ENCODE measurements around the gene CACNA1E.
"Not testable (repeated sequence)": the region's sequence is repeated elsewhere in the genome, so short reads cannot be mapped to it uniquely, and the experiment has no call there.

DNA sequence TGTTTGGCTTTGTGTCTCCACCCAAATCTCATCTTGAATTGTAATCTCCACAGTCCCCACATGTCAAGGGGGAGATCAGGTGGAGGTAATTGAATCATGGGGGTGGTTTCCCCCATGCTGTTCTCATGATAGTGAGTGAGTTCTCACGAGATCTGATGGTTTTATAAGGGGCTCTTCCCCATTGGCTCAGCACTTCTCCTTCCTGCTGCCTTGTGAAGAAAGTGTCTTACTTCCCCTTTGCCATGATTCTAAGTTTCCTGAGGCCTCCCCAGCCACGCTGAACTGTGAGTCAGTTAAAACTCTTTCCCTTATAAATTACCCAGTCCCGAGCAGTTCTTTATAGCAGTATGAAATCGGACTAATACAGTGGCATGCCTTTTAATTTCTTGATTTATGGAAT is 59.1 kb downstream of the CACNA1E start:
- TF ChIP-seq, protein P1, sequence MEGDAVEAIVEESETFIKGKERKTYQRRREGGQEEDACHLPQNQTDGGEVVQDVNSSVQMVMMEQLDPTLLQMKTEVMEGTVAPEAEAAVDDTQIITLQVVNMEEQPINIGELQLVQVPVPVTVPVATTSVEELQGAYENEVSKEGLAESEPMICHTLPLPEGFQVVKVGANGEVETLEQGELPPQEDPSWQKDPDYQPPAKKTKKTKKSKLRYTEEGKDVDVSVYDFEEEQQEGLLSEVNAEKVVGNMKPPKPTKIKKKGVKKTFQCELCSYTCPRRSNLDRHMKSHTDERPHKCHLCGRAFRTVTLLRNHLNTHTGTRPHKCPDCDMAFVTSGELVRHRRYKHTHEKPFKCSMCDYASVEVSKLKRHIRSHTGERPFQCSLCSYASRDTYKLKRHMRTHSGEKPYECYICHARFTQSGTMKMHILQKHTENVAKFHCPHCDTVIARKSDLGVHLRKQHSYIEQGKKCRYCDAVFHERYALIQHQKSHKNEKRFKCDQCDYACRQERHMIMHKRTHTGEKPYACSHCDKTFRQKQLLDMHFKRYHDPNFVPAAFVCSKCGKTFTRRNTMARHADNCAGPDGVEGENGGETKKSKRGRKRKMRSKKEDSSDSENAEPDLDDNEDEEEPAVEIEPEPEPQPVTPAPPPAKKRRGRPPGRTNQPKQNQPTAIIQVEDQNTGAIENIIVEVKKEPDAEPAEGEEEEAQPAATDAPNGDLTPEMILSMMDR (conservative IDR thresholded peaks at IDR 0.05; ENCODE audit: low read depth in 2 of 2): not testable (repeated sequence)
- not testable (repeated sequence) for TF ChIP-seq EZH2 (IDR thresholded peaks at IDR 0.05; ENCODE audit: low read depth, unreplicated experiment); POLR2AphosphoS5 (IDR thresholded peaks at IDR 0.05; ENCODE audit: low read depth); CREB1 (CRISPR knock-in tag; IDR thresholded peaks at IDR 0.05; ENCODE audit: low read depth); ZNF114 (CRISPR knock-in tag; IDR thresholded peaks at IDR 0.05); JUNB (IDR thresholded peaks at IDR 0.05; ENCODE audit: unreplicated experiment); EZH2phosphoT487 (IDR thresholded peaks at IDR 0.05; ENCODE audit: unreplicated experiment); NANOG (IDR thresholded peaks at IDR 0.05; ENCODE audit: borderline replicate concordance); ZNF331 (CRISPR knock-in tag; IDR thresholded peaks at IDR 0.05; ENCODE audit: low read depth)
- TF ChIP-seq, protein P2, sequence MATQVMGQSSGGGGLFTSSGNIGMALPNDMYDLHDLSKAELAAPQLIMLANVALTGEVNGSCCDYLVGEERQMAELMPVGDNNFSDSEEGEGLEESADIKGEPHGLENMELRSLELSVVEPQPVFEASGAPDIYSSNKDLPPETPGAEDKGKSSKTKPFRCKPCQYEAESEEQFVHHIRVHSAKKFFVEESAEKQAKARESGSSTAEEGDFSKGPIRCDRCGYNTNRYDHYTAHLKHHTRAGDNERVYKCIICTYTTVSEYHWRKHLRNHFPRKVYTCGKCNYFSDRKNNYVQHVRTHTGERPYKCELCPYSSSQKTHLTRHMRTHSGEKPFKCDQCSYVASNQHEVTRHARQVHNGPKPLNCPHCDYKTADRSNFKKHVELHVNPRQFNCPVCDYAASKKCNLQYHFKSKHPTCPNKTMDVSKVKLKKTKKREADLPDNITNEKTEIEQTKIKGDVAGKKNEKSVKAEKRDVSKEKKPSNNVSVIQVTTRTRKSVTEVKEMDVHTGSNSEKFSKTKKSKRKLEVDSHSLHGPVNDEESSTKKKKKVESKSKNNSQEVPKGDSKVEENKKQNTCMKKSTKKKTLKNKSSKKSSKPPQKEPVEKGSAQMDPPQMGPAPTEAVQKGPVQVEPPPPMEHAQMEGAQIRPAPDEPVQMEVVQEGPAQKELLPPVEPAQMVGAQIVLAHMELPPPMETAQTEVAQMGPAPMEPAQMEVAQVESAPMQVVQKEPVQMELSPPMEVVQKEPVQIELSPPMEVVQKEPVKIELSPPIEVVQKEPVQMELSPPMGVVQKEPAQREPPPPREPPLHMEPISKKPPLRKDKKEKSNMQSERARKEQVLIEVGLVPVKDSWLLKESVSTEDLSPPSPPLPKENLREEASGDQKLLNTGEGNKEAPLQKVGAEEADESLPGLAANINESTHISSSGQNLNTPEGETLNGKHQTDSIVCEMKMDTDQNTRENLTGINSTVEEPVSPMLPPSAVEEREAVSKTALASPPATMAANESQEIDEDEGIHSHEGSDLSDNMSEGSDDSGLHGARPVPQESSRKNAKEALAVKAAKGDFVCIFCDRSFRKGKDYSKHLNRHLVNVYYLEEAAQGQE (IDR thresholded peaks at IDR 0.05; ENCODE audit: unreplicated experiment): not testable (repeated sequence)
- TF ChIP-seq, protein P3, sequence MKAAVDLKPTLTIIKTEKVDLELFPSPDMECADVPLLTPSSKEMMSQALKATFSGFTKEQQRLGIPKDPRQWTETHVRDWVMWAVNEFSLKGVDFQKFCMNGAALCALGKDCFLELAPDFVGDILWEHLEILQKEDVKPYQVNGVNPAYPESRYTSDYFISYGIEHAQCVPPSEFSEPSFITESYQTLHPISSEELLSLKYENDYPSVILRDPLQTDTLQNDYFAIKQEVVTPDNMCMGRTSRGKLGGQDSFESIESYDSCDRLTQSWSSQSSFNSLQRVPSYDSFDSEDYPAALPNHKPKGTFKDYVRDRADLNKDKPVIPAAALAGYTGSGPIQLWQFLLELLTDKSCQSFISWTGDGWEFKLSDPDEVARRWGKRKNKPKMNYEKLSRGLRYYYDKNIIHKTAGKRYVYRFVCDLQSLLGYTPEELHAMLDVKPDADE (IDR thresholded peaks at IDR 0.05): not testable (repeated sequence)
- TF ChIP-seq, protein P4, sequence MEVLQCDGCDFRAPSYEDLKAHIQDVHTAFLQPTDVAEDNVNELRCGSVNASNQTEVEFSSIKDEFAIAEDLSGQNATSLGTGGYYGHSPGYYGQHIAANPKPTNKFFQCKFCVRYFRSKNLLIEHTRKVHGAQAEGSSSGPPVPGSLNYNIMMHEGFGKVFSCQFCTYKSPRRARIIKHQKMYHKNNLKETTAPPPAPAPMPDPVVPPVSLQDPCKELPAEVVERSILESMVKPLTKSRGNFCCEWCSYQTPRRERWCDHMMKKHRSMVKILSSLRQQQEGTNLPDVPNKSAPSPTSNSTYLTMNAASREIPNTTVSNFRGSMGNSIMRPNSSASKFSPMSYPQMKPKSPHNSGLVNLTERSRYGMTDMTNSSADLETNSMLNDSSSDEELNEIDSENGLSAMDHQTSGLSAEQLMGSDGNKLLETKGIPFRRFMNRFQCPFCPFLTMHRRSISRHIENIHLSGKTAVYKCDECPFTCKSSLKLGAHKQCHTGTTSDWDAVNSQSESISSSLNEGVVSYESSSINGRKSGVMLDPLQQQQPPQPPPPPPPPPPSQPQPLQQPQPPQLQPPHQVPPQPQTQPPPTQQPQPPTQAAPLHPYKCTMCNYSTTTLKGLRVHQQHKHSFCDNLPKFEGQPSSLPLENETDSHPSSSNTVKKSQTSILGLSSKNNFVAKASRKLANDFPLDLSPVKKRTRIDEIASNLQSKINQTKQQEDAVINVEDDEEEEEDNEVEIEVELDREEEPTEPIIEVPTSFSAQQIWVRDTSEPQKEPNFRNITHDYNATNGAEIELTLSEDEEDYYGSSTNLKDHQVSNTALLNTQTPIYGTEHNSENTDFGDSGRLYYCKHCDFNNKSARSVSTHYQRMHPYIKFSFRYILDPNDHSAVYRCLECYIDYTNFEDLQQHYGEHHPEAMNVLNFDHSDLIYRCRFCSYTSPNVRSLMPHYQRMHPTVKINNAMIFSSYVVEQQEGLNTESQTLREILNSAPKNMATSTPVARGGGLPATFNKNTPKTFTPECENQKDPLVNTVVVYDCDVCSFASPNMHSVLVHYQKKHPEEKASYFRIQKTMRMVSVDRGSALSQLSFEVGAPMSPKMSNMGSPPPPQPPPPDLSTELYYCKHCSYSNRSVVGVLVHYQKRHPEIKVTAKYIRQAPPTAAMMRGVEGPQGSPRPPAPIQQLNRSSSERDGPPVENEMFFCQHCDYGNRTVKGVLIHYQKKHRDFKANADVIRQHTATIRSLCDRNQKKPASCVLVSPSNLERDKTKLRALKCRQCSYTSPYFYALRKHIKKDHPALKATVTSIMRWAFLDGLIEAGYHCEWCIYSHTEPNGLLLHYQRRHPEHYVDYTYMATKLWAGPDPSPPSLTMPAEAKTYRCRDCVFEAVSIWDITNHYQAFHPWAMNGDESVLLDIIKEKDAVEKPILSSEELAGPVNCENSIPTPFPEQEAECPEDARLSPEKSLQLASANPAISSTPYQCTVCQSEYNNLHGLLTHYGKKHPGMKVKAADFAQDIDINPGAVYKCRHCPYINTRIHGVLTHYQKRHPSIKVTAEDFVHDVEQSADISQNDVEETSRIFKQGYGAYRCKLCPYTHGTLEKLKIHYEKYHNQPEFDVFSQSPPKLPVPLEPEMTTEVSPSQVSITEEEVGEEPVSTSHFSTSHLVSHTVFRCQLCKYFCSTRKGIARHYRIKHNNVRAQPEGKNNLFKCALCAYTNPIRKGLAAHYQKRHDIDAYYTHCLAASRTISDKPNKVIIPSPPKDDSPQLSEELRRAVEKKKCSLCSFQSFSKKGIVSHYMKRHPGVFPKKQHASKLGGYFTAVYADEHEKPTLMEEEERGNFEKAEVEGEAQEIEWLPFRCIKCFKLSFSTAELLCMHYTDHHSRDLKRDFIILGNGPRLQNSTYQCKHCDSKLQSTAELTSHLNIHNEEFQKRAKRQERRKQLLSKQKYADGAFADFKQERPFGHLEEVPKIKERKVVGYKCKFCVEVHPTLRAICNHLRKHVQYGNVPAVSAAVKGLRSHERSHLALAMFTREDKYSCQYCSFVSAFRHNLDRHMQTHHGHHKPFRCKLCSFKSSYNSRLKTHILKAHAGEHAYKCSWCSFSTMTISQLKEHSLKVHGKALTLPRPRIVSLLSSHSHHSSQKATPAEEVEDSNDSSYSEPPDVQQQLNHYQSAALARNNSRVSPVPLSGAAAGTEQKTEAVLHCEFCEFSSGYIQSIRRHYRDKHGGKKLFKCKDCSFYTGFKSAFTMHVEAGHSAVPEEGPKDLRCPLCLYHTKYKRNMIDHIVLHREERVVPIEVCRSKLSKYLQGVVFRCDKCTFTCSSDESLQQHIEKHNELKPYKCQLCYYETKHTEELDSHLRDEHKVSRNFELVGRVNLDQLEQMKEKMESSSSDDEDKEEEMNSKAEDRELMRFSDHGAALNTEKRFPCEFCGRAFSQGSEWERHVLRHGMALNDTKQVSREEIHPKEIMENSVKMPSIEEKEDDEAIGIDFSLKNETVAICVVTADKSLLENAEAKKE (CRISPR knock-in tag; IDR thresholded peaks at IDR 0.05): not testable (repeated sequence)
